Stimulated activated CD8-positive, alpha-beta memory T cell treated with anti-CD3 and anti-CD28 coated beads, Interleukin-12 subunit alpha, Interleukin-12 subunit beta, amount 100 ng/mL, for 1 hour (primary cell): Measurements from ENCODE around the gene FGF18.

Experiments used
- DNase-seq: peaks from one replicate; pipeline ENCODE4 v3.0.0-alpha.2; 2020; ENCODE audit warnings: low read depth

FGF18 gene

GRCh38 chr5:171424726-171425125, 5.3 kb downstream of the FGF18 start:
- DNase-seq, result no peak

DNA sequence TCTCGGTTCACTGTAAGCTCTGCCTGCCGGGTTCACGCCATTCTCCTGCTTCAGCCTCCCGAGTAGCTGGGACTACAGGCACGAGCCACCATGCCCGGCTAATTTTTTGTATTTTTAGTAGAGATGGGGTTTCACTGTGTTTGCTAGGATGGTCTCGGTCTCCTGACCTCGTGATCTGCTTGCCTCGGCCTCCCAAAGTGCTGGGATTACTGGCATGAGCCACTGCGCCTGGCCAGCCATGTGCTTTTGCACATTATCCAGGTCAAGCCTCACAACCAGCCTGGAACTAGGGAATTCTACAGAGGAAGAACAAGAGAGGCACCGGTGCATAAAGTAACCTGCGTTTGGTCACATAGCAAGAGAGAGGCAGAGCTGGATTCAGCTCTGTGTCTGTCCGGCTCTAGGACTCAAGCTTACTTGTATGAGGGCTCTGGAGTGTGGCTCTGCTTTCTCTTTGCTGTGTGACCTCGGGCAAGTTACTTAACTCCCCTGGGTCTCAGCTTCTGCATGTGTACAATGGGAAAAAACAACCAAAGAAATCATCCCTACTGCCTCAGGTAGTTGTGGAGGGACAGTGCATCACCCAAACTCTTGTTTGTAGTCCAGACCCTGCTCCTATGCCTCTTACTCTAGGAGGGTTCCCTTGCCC, 6.3 kb downstream of the FGF18 start:
- DNase-seq, result no peak

GRCh38 chr5:171426266-171426665, 6.8 kb downstream of the FGF18 start:
- DNase-seq, result no peak

DNA sequence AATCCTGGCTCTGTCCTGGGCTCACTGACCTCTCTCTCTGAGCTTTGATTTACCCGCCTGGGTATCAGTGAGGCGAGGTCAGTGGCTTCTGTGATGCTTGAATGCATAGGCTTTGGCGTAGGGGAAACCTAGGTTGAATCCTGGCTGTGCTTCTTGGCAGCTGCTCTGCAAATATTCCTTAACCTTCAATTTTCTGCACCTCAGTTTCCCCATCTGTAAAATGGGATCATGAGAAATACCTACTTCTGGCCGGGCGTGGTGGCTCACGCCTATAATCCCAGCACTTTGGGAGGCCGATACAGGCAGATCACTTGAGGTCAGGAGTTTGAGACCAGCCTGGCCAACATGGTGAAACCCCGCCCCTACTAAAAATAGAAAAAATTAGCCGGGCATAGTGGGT, 7.2 kb downstream of the FGF18 start:
- DNase-seq, result no peak

- DNase-seq, result no peak
These were observed 8.1 kb downstream of the FGF18 start for GRCh38 chr5:171427318-171428167.

DNA sequence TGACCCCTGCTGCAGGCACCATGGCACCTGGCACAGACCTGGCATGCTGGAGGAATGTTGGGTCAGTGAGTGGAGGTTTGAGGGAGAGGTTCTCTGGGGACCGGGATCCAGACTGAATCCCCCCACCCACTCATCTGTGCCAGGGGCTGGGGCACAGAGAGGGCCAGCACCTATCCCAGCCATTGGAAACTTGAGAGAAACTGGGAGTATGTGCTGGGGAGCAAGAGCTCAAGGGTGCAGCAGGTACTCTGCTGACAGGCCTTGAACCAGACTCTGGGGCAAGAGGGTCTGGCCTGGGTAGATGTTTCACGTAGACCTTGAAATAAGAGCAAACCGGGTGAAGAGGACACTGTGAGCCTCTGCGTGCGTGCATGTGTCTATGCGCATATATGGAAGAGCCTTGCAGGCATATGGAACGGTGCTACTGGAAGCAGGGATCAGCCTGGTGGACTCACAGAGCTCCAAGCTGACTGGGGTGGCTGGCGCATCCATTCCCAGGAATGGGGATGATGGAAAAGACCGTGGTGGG, 8.8 kb downstream of the FGF18 start:
- DNase-seq, result no peak

GRCh38 chr5:171428809-171429542, 9.5 kb downstream of the FGF18 start:
- DNase-seq, result no peak

- DNase-seq, result no peak
These were observed 10.1 kb downstream of the FGF18 start for GRCh38 chr5:171429543-171429910.

- DNase-seq, result no peak
These were observed 11.9 kb downstream of the FGF18 start for GRCh38 chr5:171431251-171431777.

- no peak for DNase-seq
These were observed 12.6 kb downstream of the FGF18 start for GRCh38 chr5:171432076-171432475.

- no peak for DNase-seq
These were observed 13.3 kb downstream of the FGF18 start for GRCh38 chr5:171432583-171433351.

GRCh38 chr5:171433352-171433698, 13.9 kb downstream of the FGF18 start:
- no peak for DNase-seq

DNA sequence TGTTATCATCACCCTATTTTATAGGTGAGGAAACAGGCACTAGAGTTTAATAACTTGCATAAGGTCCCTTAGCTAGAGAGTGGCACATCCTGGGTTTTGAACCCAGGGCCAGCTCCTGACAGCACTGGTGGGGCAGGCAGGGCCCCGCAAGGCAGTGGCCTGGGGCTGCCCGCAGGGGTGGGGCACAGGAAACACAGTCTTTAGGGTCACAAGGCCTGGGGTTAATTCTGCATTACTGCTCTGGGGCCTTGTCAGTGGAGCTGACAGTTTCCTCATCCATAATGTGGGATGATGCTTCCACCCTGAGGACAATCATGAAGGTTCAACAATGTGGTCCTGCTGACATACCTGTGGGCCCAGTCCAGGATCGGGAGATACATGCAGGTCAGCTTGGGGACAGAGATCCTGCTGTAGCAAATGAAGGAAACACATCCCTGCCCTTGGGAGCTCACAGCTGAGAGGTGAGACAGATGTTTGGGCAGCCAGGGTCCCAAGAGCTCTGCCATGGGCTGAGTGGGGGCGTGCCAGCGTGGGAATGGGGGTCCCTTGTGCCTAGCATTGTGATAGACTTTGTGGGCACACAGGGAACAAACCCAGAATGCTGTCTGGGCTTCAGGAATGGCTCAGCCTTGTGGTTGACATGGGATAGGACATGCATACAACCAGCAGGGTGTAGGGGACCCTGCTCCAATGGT, 14.7 kb downstream of the FGF18 start:
- no peak for DNase-seq

DNA sequence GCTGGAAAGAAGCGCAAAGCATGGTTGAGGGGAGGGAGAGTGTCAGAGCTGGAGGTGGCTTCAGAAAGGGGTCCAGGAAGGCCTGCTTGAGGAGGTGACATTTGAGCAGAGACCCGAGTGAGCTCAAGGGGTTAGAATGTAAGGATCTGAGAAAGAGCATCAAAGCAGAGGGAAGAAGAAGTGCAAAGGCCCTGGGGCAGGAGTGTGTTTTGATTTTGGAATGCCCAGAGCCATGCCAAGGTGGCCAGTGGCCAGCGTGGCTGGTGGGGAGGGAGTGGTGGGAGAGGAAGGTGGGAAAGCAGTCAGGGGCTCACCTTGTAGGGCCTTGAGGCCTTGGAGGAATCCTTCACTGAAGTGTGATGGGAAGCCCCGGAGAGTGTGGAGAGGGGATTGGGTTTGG, 15.4 kb downstream of the FGF18 start:
- DNase-seq, result no peak

DNA sequence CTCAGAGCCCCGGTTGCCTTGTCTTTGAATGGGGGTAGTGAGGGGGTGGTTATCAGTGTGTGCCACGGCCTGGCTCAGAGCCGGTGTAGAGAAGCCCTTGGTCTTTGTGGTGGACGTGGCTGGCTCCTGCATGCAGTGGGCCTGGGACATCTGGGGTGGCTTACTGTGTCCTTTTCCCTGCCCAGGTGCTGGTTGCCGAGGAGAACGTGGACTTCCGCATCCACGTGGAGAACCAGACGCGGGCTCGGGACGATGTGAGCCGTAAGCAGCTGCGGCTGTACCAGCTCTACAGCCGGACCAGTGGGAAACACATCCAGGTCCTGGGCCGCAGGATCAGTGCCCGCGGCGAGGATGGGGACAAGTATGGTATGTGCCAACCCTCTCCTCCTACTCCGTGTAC, 16.5 kb downstream of the FGF18 start:
- DNase-seq, result no peak

DNA sequence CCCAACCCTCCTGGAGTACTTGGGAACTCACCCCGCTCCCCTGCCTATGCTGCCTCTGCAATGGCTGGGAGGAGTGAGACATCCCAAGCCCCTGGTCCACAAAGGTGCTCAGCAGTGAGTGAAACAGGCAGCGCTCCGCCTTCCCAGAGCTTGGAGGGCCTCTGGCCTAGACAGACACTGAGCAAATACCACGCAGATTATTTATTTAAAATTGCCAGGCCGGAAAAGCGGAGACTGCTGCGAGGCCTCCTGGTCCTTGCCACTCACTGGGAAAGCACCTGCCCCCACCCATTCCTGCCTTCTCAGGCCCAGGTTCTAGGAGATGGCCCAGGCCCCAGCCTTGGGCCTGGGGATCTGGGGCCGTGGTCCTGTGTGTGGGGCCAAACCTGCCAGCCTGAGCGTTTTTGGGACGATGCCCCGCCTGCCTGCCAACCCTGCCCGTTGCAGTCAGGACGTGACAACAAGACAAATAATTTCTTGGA, 17.4 kb downstream of the FGF18 start:
- no peak for DNase-seq

DNA sequence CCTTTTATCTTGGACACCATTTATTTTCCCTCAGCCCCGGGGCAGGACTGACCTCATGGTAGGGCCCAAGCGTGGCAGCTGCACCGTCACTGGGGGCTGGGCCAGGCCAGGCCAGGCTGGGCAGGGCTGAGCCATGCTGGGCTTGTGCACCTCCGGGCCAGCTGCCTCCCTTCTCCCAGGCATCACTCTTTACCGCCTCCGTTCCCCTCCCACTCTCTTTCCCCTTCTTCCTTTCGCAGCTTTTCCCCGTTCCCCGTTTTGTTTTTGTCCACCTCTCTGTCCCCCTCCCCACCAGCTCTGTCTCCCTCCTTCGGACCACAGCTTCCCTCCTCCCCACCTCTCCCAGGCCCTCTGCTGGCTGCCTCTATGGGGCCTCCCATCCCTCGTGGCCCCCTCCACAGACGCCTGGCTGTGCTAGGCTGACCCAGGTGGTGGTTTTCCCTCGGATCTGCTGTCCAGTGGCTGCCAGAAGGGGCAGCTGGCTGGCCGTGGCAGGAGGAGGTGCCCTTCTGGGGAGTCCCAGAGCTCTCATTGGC, 17.9 kb downstream of the FGF18 start:
- no peak for DNase-seq

GRCh38 chr5:171438738-171439137, 19.3 kb downstream of the FGF18 start:
- no peak for DNase-seq

DNA sequence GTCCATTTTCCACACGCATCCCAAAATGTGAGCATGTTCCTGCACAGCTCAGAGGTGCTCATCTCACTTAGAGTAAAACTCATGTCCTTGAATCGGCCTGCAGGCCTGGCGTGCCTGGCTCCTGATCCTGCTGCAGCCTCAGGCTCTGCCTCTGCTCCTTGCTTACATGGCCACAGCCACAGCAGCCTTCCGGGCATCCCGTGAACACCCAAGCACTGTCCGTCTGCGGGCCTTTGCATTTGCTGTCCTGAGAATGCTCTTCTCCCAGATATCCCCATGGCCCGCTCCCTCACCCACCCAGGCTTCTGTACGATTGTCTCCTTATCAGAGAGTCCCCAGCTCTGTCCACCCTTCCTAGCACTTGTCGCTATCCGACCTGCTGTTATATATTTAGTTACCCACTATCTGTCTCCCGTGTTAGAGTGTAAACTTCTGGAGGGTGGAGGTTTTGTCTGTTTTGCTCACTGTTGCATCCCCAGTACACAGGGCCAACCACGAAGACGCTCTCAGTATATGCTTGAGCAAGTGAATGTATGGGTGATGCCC, 21.9 kb downstream of the FGF18 start:
- DNase-seq, result no peak

DNA sequence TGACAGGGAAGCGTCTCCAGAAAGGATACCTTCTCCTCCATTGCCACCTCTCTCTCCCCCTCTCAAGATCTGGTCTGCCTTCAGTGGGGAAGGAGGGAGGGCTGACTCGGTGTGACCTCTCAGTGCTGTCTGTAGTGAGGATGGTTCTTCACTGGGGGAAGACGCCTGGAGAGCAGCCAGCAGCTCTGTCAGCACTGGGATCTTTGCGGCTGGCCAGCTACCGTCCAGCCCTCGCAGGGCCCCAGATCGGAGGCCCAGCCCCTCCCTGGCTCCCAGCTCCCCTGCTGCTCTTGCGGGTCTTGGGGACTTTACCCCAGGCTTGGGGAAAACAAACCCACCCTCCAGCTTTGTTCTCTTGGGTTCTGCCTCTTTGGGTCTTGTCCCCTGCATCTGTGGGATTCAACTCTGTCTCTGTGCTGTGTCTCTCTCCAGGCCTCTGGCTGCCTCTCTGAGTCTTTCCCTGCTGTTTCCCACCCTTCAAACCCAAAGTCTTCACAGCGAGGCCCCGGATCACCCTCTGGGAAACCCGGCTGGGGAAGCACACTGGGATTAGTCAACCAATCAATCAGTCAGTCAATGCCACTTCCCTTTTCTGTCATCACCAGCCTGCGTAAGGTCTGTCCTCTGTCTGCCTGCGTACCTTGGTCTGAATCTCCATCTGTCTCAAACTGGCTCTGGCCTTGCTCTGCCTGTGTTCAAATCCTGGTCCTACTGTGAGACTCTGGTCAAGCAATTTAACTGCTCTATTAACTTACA, 23.0 kb downstream of the FGF18 start:
- DNase-seq, result no peak
